ENCODE measurements around the gene FCER1G. TPM values are rescaled to one million over a fixed set of nuclear protein-coding genes. Genes with fewer than 3 reads are reported as not detected.
"Not testable (repeated sequence)": the region's sequence is repeated elsewhere in the genome, so short reads cannot be mapped to it uniquely, and the experiment has no call there.

FCER1G gene
- polyA plus RNA-seq, 1 donor, result 35.9 TPM

DNA sequence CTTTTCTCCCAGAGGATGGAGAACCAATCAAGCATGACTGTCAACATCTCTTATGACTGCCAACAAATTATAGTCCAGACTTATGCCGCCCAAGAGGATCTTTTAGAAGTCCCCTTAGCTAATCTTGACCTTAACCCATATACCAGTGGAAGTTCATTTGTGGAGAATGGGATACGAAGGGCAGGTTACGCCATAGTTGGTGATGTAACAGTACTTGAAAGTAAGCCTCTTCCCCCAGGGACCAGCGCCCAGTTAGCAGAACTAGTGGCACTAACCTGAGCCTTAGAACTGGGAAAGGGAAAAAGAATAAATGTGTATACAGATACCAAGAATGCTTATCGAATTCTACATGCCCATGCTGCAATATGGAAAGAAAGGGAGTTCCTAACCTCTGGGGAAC, 40.2 kb downstream of the FCER1G start:
- H3K4me1 ChIP-seq (ENCODE audit: control insufficient read depth, insufficient read depth, low read length); H3K36me3 ChIP-seq (ENCODE audit: control insufficient read depth, insufficient read depth, low read length); DNase-seq; H3K4me3 ChIP-seq (ENCODE audit: low read length); H3K27ac ChIP-seq (ENCODE audit: low read length): not testable (repeated sequence)
- WGBS (ENCODE audit: insufficient coverage, low lambda C conversion rate), result 86% methylated on average over 1 of the region's 5 CpGs
- peaks cover 16% of the 10 kb centered on the region for H3K27me3 ChIP-seq (ENCODE audit: control insufficient read depth, insufficient read depth, low read length)
- peaks cover 14% of the 10 kb centered on the region for H3K9me3 ChIP-seq (ENCODE audit: control insufficient read depth, low read depth, low read length)

DNA sequence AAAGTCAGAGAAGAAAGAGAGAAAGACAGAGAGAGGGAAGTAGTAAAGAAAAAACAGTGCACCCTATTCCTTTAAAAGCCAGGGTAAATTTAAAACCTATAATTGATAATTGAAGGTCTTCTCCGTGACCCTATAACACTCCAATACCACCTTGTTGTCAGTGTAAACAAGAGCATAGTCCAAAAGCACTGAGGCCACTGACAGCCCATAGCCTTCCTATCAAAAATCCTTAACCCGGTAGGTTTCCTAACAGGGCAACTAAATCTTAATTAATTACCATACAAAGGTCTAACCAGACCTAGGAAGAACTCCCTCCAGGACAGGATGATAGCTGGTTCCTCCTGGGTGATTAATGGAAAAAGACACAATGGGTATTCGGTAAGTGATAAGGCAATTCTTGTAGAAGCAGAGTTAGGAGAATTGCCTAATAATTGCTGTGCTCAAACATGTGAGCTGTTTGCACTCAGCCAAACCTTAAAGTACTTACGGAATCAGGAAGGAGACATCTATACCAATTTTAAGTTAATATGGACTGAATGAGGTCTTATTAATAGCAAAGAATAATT, 40.9 kb downstream of the FCER1G start:
- not testable (repeated sequence) for H3K36me3 ChIP-seq (ENCODE audit: control insufficient read depth, insufficient read depth, low read length); DNase-seq; H3K4me3 ChIP-seq (ENCODE audit: low read length); H3K27ac ChIP-seq (ENCODE audit: low read length)
- Histone ChIP-seq H3K4me1 (ENCODE audit: control insufficient read depth, insufficient read depth, low read length) (peaks cover 13% of the 10 kb centered on the region), H3K27me3 (ENCODE audit: control insufficient read depth, insufficient read depth, low read length) (peaks cover 16% of the 10 kb centered on the region), H3K9me3 (ENCODE audit: control insufficient read depth, low read depth, low read length) (peaks cover 14% of the 10 kb centered on the region)
- WGBS (ENCODE audit: insufficient coverage, low lambda C conversion rate), result no CpG with 5 or more reads among the region's 4 CpGs

DNA sequence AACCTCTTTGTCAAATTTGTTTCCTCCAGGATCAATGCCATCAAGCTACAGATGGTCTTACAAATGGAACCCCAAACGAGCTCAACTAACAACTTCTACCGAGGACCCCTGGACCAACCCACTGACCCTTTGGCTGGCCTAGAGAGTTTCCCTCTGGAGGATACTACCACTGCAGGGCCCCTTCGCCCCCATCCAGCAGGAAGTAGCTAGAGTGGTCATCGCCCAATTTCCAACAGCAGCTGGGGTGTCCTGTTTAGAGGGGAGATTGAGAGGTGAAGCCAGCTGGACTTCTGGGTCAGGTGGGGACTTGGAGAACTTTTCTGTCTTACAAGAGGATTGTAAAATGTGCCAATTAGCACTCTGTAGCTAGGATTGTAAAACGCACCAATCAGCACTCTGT, 42.0 kb downstream of the FCER1G start:
- not testable (repeated sequence) for H3K36me3 ChIP-seq (ENCODE audit: control insufficient read depth, insufficient read depth, low read length)
- peaks cover 16% of the 10 kb centered on the region for H3K27me3 ChIP-seq (ENCODE audit: control insufficient read depth, insufficient read depth, low read length)
- WGBS (ENCODE audit: insufficient coverage, low lambda C conversion rate), result no CpG with 5 or more reads among the region's 5 CpGs

DNA sequence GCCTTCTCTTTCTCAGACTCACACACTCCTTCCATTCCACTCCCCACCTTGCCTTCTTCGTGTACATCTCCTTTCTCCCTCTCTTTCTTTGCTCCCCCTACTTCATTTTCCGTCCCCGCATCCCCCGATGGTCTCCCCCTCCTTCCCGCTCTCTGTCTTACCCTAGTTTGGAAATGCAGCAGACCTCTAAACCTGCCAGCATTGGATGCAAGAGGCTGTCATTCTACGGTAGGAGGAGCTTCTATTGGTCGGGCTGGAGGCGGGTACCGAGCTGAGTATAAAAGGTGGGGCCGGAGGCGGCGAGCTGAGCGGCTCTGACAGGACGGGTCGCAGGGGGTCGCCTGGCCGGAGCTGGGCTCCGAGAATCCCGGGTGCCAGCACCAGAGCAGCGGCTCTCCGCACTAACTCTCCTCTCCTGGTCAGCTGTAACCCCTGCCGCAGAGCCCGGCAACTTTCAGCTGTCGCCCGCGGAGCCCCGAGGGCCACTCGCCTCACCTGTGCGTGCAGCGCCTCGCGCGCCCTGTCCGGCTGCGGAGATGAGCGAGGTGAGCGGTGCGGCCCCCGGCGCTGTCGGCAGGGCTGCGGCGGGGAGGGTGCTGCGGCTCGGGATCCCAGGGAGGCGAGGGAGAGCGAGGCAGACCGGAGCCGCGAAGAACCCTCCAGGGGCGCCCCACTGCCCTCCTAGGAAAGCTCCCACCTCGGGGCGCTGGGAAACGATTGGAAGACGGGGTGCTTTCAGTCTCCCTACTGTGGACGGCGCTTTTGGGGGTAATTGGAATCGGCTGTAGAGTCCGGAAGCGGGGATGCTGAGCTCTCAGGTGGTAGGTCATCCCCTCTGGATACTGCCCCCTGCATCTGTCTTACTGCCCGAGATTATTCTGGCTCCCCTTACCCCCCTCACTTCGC, 43.6 kb downstream of the FCER1G start, which contains the start of gene PCP4L1:
Gene PCP4L1, plus strand, starts transcription at position 307 of the 906 bp plus-strand sequence. Its CDS starts 230 bp downstream, at position 537.
- Histone ChIP-seq H3K36me3 (ENCODE audit: control insufficient read depth, insufficient read depth, low read length) (no peaks in the 10 kb centered on the region), H3K27me3 (ENCODE audit: control insufficient read depth, insufficient read depth, low read length) (peaks cover 16% of the 10 kb centered on the region), H3K9me3 (ENCODE audit: control insufficient read depth, low read depth, low read length) (peaks cover 14% of the 10 kb centered on the region), H3K27ac (ENCODE audit: low read length) (no peak within 1 kb of the TSS), H3K4me3 (ENCODE audit: low read length) (peak within 1 kb of the TSS; percentile 50), H3K4me1 (ENCODE audit: control insufficient read depth, insufficient read depth, low read length) (peaks cover 20% of the 10 kb centered on the region)
- peak; percentile 53 to 80 for DNase-seq
- 13% methylated on average over 3 of the region's 62 CpGs for WGBS (ENCODE audit: insufficient coverage, low lambda C conversion rate)

More for the DNA sequence above, 42.0 kb downstream of the FCER1G start:
- Histone ChIP-seq H3K9me3 (ENCODE audit: control insufficient read depth, low read depth, low read length) (peaks cover 14% of the 10 kb centered on the region), H3K4me1 (ENCODE audit: control insufficient read depth, insufficient read depth, low read length) (peaks cover 20% of the 10 kb centered on the region)
- H3K27ac ChIP-seq (ENCODE audit: low read length); H3K4me3 ChIP-seq (ENCODE audit: low read length); DNase-seq: not testable (repeated sequence)

DNA sequence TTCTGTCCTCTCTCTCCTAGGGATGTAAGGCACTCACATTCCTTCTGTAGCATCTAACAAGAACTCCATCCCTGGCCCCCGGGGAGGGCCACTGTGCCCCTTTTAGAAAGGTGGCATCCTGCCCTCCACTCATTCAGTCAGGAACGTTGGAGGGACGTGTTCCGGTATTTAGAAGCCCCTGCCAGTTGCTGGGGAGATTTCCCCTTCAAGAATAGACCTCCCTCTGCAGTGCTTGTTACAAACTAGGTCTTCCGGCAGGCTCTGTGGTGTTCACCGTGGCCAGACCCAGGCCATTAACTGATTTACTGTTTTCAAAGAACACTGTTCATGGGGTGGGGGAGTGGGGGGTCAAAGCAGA, 44.2 kb downstream of the FCER1G start:
- Histone ChIP-seq H3K9me3 (ENCODE audit: control insufficient read depth, low read depth, low read length) (peaks cover 14% of the 10 kb centered on the region), H3K4me1 (ENCODE audit: control insufficient read depth, insufficient read depth, low read length) (peaks cover 20% of the 10 kb centered on the region), H3K4me3 (ENCODE audit: low read length) (peak overlapping the region; percentile 50), H3K36me3 (ENCODE audit: control insufficient read depth, insufficient read depth, low read length) (no peaks in the 10 kb centered on the region), H3K27me3 (ENCODE audit: control insufficient read depth, insufficient read depth, low read length) (peaks cover 16% of the 10 kb centered on the region), H3K27ac (ENCODE audit: low read length) (no peak overlapping the region)
- no peak for DNase-seq
- no CpG with 5 or more reads among the region's 6 CpGs for WGBS (ENCODE audit: insufficient coverage, low lambda C conversion rate)

DNA sequence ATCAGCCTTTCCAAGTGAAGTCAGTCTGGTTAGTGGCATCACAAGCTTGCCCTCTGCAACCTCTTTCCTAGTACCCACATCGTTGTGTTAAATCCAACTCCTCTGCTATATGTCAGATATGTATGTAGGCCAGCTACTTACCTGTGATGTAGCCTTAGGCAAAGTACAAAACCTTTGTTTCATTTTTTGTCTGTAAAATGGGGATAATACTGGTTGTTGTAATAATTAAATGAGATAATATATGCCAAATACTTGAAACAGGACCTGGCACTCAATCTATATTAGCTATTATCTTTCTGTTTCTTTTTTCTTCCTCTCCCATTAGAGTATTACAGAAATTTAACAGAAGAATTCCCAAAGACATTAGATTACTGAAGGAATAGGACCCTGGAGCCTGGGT, 44.7 kb downstream of the FCER1G start:
- no peak for DNase-seq
- Histone ChIP-seq H3K4me3 (ENCODE audit: low read length) (no peak overlapping the region), H3K27me3 (ENCODE audit: control insufficient read depth, insufficient read depth, low read length) (peaks cover 16% of the 10 kb centered on the region), H3K4me1 (ENCODE audit: control insufficient read depth, insufficient read depth, low read length) (peaks cover 20% of the 10 kb centered on the region), H3K27ac (ENCODE audit: low read length) (no peak overlapping the region), H3K9me3 (ENCODE audit: control insufficient read depth, low read depth, low read length) (peaks cover 14% of the 10 kb centered on the region), H3K36me3 (ENCODE audit: control insufficient read depth, insufficient read depth, low read length) (no peaks in the 10 kb centered on the region)
- no CpG with 5 or more reads among the region's 1 CpG for WGBS (ENCODE audit: insufficient coverage, low lambda C conversion rate)

DNA sequence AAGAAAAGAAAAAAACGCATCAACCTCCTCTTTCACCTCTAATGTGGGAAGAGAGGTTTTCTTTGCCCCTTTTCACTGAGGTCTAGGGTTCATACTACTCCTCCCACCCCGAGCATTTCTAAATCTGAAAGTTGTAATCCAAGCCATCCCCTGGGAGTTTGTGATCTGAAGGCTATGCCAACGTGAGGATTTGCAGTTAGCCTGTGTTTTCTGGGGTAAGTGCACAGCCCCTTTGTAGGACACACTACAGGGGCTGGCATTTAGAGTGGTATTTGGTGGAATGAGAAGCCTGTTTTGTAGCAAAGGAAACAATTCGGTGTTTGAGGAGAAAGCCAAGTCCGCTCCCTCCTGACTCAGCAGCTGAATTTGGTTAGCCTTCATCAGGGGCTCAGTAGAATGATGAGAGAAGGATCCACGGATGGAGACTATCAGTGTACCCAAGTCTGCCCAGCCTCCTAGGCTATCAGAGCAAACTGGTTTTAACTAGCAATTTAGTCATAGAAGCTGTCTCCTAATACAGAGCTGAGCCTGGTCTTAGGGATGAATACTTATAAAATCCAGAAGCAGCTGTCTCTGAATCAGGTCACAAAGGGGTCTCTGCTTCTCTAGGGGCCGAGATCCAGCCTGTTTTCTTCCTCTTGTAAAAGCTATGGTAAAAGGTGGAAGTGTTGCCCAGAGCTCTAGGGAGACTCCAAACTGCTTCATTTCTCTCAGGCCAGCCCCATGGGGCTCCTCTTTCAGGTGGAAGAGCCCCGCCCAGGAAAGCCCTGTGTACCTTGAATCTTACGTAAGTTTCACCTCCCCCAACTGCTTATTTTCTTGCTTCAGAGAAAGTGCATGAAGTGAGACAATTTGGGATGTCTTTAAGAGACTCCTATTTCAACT, 45.5 kb downstream of the FCER1G start:
- H3K36me3 ChIP-seq (ENCODE audit: control insufficient read depth, insufficient read depth, low read length), result no peaks in the 10 kb centered on the region
- peak overlapping the region; percentile 23 for H3K27ac ChIP-seq (ENCODE audit: low read length)
- peak; percentile 60 to 86 for DNase-seq
- peaks cover 16% of the 10 kb centered on the region for H3K27me3 ChIP-seq (ENCODE audit: control insufficient read depth, insufficient read depth, low read length)
- H3K4me3 ChIP-seq (ENCODE audit: low read length), result no peak overlapping the region
- H3K4me1 ChIP-seq (ENCODE audit: control insufficient read depth, insufficient read depth, low read length), result peaks cover 20% of the 10 kb centered on the region
- peaks cover 14% of the 10 kb centered on the region for H3K9me3 ChIP-seq (ENCODE audit: control insufficient read depth, low read depth, low read length)
- WGBS (ENCODE audit: insufficient coverage, low lambda C conversion rate), result no CpG with 5 or more reads among the region's 9 CpGs

DNA sequence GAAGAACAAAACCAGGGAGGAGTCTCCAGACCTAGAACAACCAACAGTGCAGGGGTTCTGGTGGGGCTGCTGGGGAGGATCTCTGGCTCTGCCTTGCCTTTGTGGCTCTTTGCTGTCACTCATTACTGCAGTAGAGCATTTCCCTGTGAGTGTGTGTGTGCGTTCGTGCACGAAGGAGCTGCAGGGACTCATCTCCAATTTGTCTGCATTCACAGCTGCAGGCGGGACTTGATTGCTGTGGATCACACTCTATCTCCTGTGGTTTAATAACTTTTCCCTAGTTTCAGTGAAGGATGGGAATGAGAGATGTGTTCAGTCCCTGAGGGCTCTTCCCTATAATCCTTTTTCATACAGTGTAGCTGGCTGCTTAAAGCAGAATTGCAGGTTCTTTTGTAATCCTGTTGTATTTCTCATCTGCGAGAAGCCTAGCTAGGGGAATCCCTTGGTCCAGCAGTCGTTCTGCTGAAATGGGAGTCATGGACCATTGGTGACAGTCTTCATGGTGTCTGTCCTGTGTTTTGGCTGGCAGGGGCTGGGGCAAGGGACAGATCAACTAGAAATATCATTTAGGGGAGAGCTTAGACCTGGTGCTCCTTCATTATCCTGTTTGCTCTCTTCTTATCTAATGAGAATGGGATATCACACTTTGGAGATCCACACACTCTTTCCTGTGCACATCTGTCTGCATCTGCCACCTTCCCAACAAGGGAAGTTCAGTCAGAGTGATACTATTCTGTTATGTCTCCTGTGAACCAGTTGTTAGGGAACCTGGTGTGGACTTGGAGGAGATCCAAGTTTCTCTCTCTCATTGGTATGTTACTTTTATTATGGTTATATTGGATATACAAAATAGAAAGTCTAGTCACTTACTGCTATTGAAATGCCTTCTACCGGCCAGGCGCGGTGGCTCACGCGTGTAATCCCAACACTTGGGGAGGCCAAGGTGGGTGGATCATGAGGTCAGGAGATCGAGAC, 46.5 kb downstream of the FCER1G start:
- WGBS (ENCODE audit: insufficient coverage, low lambda C conversion rate), result no CpG with 5 or more reads among the region's 12 CpGs
- H3K4me1 ChIP-seq (ENCODE audit: control insufficient read depth, insufficient read depth, low read length), result peaks cover 20% of the 10 kb centered on the region
- H3K27me3 ChIP-seq (ENCODE audit: control insufficient read depth, insufficient read depth, low read length), result peaks cover 16% of the 10 kb centered on the region
- peaks cover 14% of the 10 kb centered on the region for H3K9me3 ChIP-seq (ENCODE audit: control insufficient read depth, low read depth, low read length)
- no peaks in the 10 kb centered on the region for H3K36me3 ChIP-seq (ENCODE audit: control insufficient read depth, insufficient read depth, low read length)
- peak; percentile 32 to 63 for DNase-seq
- H3K27ac ChIP-seq (ENCODE audit: low read length), result peak overlapping the region; percentile 23
- no peak overlapping the region for H3K4me3 ChIP-seq (ENCODE audit: low read length)

DNA sequence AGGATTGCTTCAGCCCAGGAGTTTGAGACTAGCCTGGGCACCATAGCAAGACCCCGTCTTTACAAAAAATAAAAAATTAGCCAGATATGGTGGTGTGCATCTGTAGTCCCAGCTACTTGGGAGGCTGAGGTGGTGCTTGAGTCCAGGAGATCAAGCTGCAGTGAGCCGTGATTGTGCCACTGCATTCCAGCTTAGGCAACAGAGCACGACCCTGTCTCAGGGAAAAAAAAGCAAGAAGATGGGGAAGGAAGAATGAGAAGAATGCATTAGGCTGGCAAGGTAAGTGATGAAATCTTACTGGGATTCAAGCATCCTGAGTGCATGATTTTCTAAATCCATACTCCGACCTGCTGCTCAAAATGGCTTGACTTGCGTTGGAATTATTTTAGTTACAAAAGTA, 50.2 kb downstream of the FCER1G start:
- H3K9me3 ChIP-seq (ENCODE audit: control insufficient read depth, low read depth, low read length), result no peaks in the 10 kb centered on the region
- H3K27me3 ChIP-seq (ENCODE audit: control insufficient read depth, insufficient read depth, low read length), result no peaks in the 10 kb centered on the region
- DNase-seq, result no peak
- H3K4me3 ChIP-seq (ENCODE audit: low read length), result no peak overlapping the region
- WGBS (ENCODE audit: insufficient coverage, low lambda C conversion rate), result no CpG with 5 or more reads among the region's 5 CpGs
- H3K4me1 ChIP-seq (ENCODE audit: control insufficient read depth, insufficient read depth, low read length), result peaks cover 13% of the 10 kb centered on the region
- H3K36me3 ChIP-seq (ENCODE audit: control insufficient read depth, insufficient read depth, low read length), result no peaks in the 10 kb centered on the region
- H3K27ac ChIP-seq (ENCODE audit: low read length), result no peak overlapping the region
